ENCODE data around the gene STEAP3. TPM values are rescaled to one million over a fixed set of nuclear protein-coding genes. Genes with fewer than 3 reads are reported as not detected.

Gene STEAP3
- total RNA-seq, 2 donors from 2014 or later: 17.9 to 31.4 TPM

GRCh38 chr2:119242276-119243119 lies 18.9 kb downstream of the STEAP3 start:
- Histone ChIP-seq H3K36me3 (no peaks in the 10 kb centered on the region), H3K4me1 (ENCODE audit: control insufficient read depth in 1 of 2, low read depth in 2 of 2) (peaks cover 2 to 20% of the 10 kb centered on the region in 2 donors), H3K4me3 (no peak overlapping the region), H3K27me3 (replicated peaks; ENCODE audit: insufficient read depth) (no peaks in the 10 kb centered on the region), H3K9me3 (no peaks in the 10 kb centered on the region), H3K27ac (peak overlapping the region in 1 of 2 donors; percentile 20)
- ATAC-seq (ENCODE audit: insufficient number of reproducible peaks, low FRiP score, low read depth) (no peak), DNase-seq (ENCODE audit: low spot score) (no peak)
- TF ChIP-seq, protein P1, sequence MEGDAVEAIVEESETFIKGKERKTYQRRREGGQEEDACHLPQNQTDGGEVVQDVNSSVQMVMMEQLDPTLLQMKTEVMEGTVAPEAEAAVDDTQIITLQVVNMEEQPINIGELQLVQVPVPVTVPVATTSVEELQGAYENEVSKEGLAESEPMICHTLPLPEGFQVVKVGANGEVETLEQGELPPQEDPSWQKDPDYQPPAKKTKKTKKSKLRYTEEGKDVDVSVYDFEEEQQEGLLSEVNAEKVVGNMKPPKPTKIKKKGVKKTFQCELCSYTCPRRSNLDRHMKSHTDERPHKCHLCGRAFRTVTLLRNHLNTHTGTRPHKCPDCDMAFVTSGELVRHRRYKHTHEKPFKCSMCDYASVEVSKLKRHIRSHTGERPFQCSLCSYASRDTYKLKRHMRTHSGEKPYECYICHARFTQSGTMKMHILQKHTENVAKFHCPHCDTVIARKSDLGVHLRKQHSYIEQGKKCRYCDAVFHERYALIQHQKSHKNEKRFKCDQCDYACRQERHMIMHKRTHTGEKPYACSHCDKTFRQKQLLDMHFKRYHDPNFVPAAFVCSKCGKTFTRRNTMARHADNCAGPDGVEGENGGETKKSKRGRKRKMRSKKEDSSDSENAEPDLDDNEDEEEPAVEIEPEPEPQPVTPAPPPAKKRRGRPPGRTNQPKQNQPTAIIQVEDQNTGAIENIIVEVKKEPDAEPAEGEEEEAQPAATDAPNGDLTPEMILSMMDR (IDR thresholded peaks at IDR 0.05): no peak

- Histone ChIP-seq H3K4me3 (no peak overlapping the region), H3K4me1 (ENCODE audit: control insufficient read depth in 1 of 2, low read depth in 2 of 2) (peaks cover 2 to 20% of the 10 kb centered on the region in 2 donors), H3K27me3 (replicated peaks; ENCODE audit: insufficient read depth) (no peaks in the 10 kb centered on the region), H3K27ac (no peak overlapping the region), H3K9me3 (no peaks in the 10 kb centered on the region), H3K36me3 (no peaks in the 10 kb centered on the region)
- DNase-seq (ENCODE audit: low spot score) (no peak), ATAC-seq (ENCODE audit: insufficient number of reproducible peaks, low FRiP score, low read depth) (no peak)
- TF ChIP-seq, protein P1 (IDR thresholded peaks at IDR 0.05): no peak
These were observed 20.0 kb downstream of the STEAP3 start for GRCh38 chr2:119243621-119244020.

GRCh38 chr2:119245076-119245840 lies 21.6 kb downstream of the STEAP3 start:
- TF ChIP-seq, protein P1 (IDR thresholded peaks at IDR 0.05): no peak
- no peaks in the 10 kb centered on the region for H3K9me3 ChIP-seq
- no peaks in the 10 kb centered on the region for H3K27me3 ChIP-seq (replicated peaks; ENCODE audit: insufficient read depth)
- ATAC-seq (ENCODE audit: insufficient number of reproducible peaks, low FRiP score, low read depth): no peak
- H3K36me3 ChIP-seq: no peaks in the 10 kb centered on the region
- no peak overlapping the region for H3K4me3 ChIP-seq
- DNase-seq (ENCODE audit: low spot score): no peak
- H3K4me1 ChIP-seq (ENCODE audit: control insufficient read depth in 1 of 2, low read depth in 2 of 2): peaks cover 0 to 15% of the 10 kb centered on the region in 2 donors
- no peak overlapping the region for H3K27ac ChIP-seq

DNA sequence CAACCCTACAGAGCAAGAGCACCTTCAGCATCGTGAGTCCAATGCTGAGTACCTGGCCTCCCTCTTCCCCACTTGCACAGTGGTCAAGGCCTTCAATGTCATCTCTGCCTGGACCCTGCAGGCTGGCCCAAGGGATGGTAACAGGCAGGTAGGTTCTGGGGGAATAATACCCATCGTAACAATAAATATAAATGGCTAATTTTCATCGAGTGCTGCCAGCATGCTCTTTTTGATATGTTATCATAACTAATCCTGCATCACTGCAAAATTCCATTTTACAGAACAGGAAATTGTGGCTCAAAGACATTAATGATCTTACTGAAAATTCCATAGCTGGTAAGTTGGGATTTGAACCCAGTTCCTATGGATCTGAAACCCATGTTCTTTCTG lies 22.2 kb downstream of the STEAP3 start:
- ATAC-seq (ENCODE audit: insufficient number of reproducible peaks, low FRiP score, low read depth) (no peak), DNase-seq (ENCODE audit: low spot score) (no peak)
- Histone ChIP-seq H3K4me1 (ENCODE audit: control insufficient read depth in 1 of 2, low read depth in 2 of 2) (peaks cover 0 to 13% of the 10 kb centered on the region in 2 donors), H3K27me3 (replicated peaks; ENCODE audit: insufficient read depth) (no peaks in the 10 kb centered on the region), H3K36me3 (no peaks in the 10 kb centered on the region), H3K4me3 (no peak overlapping the region), H3K9me3 (no peaks in the 10 kb centered on the region), H3K27ac (no peak overlapping the region)
- TF ChIP-seq, protein P1 (IDR thresholded peaks at IDR 0.05): no peak

Measured in thoracic aorta (tissue), 2 donors.